OCI-LY7 (cell line): Measurements from ENCODE around the gene KLF13. TPM values are rescaled to one million over a fixed set of nuclear protein-coding genes. Genes with fewer than 3 reads are reported as not detected.
A peak's percentile ranks its signal among the peaks of the same experiment; 100 is the strongest.

Experiments used
- BruUV-seq: library from RNA; stranded (reverse); fragments of 400-500 nt; replicated peaks from 2 replicates; lab custom pipeline; 2021; lab: Mats Ljungman, UMichigan
- CTCF ChIA-PET: fragments of 300-600 bp; sonication (Branson Sonifier 250); formaldehyde crosslinking; loops from one replicate; lab custom pipeline; 2022; ENCODE audit warnings: antibody characterized with exemption; ENCODE audit not compliant: unreplicated experiment; lab: Charles Lee
- POLR2A ChIA-PET: fragments of 300-600 bp; sonication (Branson Sonifier 250); formaldehyde crosslinking; loops from one replicate; lab custom pipeline; 2022; ENCODE audit warnings: antibody characterized with exemption; lab: Charles Lee
- DNase-seq: peaks from one replicate; pipeline ENCODE4 v3.0.0-alpha.2; 2015; ENCODE audit warnings: low spot score
- H2AFZ ChIP-seq: fragments of 200-600 bp; sonication (generic), shearing (Covaris generic); 2 replicates; pipeline ENCODE4 v1.6.1; 2014; ENCODE audit warnings: mild to moderate bottlenecking, antibody characterized with exemption, low read length, moderate library complexity
- H3K27ac ChIP-seq: fragments of 200-600 bp; sonication (generic); 2 replicates; pipeline ENCODE4 v1.5.1; 2014; ENCODE audit warnings: mixed run types, low read depth, mild to moderate bottlenecking, moderate library complexity, low read length, inconsistent platforms; ENCODE audit not compliant: poor library complexity, severe bottlenecking
- H3K36me3 ChIP-seq: fragments of 200-600 bp; sonication (generic); 2 replicates; pipeline ENCODE4 v1.6.1; 2014; ENCODE audit warnings: mild to moderate bottlenecking, antibody characterized with exemption, low read length, moderate library complexity, mixed read lengths; ENCODE audit not compliant: insufficient read depth
- H3K4me1 ChIP-seq: fragments of 200-600 bp; sonication (generic); 2 replicates; pipeline ENCODE4 v1.5.1; 2014; ENCODE audit warnings: mild to moderate bottlenecking, low read length; ENCODE audit not compliant: insufficient read depth, poor library complexity, severe bottlenecking
- H3K4me2 ChIP-seq: fragments of 200-600 bp; sonication (generic); 2 replicates; pipeline ENCODE4 v1.6.1; 2014; ENCODE audit warnings: mild to moderate bottlenecking, low read length
- H3K4me3 ChIP-seq: fragments of 200-600 bp; sonication (generic); 2 replicates; pipeline ENCODE4 v1.5.1; 2014; ENCODE audit warnings: mild to moderate bottlenecking, low read depth, low read length; ENCODE audit not compliant: poor library complexity, severe bottlenecking
- H3K79me2 ChIP-seq: fragments of 200-600 bp; sonication (generic); 2 replicates; pipeline ENCODE4 v1.6.1; 2016; ENCODE audit warnings: low read depth, mild to moderate bottlenecking, low read length, moderate library complexity, mixed read lengths; ENCODE audit not compliant: insufficient read depth
- H3K9me2 ChIP-seq: fragments of 200-600 bp; sonication (generic); 2 replicates; pipeline ENCODE4 v1.6.1; 2016; ENCODE audit warnings: mild to moderate bottlenecking, low read length, mixed read lengths; ENCODE audit not compliant: insufficient read depth
- H3K9me3 ChIP-seq: fragments of 200-600 bp; sonication (generic); 2 replicates; pipeline ENCODE4 v1.6.1; 2014; ENCODE audit warnings: mild to moderate bottlenecking, mixed run types, low read length, mixed read lengths
- H4K20me1 ChIP-seq: fragments of 200-600 bp; sonication (generic); 2 replicates; pipeline ENCODE4 v1.6.1; 2014; ENCODE audit warnings: mild to moderate bottlenecking, antibody characterized with exemption, low read length, moderate library complexity, mixed read lengths; ENCODE audit not compliant: insufficient read depth
- CTCF ChIP-seq: fragments of 200-600 bp; sonication (generic); conservative IDR thresholded peaks from 2 replicates; pipeline ENCODE4 v1.5.1; 2014; ENCODE audit warnings: mild to moderate bottlenecking, antibody characterized with exemption, low read length, moderate library complexity, mixed read lengths
- EZH2phosphoT487 ChIP-seq: fragments of 200-600 bp; sonication (generic); IDR thresholded peaks from 2 replicates; pipeline ENCODE4 v1.6.1; 2018; ENCODE audit warnings: low read depth, borderline replicate concordance, mild to moderate bottlenecking, mixed run types, antibody characterized with exemption, low read length, moderate library complexity, mixed read lengths
- intact Hi-C: fragments of 100-400 bp; cut with micrococcal nuclease; formaldehyde crosslinking; loops from one replicate; pipeline ENCODE4 v1.10.0; 2022; ENCODE audit not compliant: unreplicated experiment
- total RNA-seq, 2 experiments: library from RNA; depleted of rRNA in 1 of 2; stranded (reverse); fragments of >200 nt in 1 of 2; shearing (Covaris generic) in 1 of 2; gene quantifications; 2 replicates each; pipeline ENCODE4 v1.2.3, GENCODE V29; 2014 to 2022

KLF13 gene
- total RNA-seq, 2 experiments from 2014 or later, result 63.2 to 64.6 TPM

DNA sequence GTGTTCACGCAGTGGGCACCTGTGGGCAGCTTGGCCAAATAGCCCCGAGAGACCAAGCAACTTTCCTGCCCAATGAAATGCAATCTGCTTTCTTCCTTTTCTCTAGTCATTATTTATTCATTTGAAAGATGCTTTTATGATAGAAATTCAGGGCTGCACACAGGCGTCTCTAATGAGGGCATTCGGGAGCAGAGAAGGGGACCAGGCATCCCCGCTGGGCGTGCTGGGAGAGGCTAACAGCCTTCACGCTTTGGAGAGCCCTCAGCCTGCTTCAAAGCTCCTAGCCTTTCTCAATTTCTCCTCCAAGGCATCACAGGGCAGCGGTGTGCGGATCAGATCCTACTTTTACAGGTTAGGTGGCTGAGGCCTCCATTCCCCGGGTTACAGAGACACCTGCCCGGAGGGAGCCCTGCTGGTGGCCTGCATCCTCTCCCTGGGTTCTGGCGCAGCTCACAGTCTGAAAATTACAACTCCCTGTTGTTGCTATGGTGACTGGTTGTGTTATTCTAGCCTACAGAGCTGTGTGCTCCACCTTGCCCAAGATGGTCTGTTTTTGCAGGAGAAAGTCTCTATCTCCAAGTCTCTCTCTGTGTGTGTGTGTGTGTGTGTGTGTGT, 21.8 kb upstream of the KLF13 start:
- BruUV-seq, result no TSS peak
- intact Hi-C loops, result no loop called here
- H3K36me3 ChIP-seq, result no peaks in the 10 kb centered on the region
- CTCF ChIA-PET, result interaction anchor here (0.6 to 1.3 kb wide), 3 partner anchors 10 to 39 kb away, joined by 3 to 6 read pairs (median 4); no protein-coding TSS in a partner anchor
- H3K9me3 ChIP-seq, result no peaks in the 10 kb centered on the region
- peak; percentile 60 for DNase-seq
- peak overlapping the region; percentile 87 for H3K27ac ChIP-seq
- H3K4me2 ChIP-seq, result peak overlapping the region; percentile 92; the same call in 1 of the 2 replicates
- H3K4me3 ChIP-seq, result no peak overlapping the region
- no peak for TF ChIP-seq CTCF
- TF ChIP-seq EZH2phosphoT487, result no peak
- no peak overlapping the region for H2AFZ ChIP-seq
- peaks cover 100% of the 10 kb centered on the region for H3K4me1 ChIP-seq
- POLR2A ChIA-PET, result interaction anchor here (0.6 to 2.5 kb wide), 3 partner anchors 13 to 298 kb away, joined by 3 to 8 read pairs (median 3); no protein-coding TSS in a partner anchor
- H3K79me2 ChIP-seq, result no peaks in the 10 kb centered on the region
- H3K9me2 ChIP-seq, result no peaks in the 10 kb centered on the region
- no peaks in the 10 kb centered on the region for H4K20me1 ChIP-seq

DNA sequence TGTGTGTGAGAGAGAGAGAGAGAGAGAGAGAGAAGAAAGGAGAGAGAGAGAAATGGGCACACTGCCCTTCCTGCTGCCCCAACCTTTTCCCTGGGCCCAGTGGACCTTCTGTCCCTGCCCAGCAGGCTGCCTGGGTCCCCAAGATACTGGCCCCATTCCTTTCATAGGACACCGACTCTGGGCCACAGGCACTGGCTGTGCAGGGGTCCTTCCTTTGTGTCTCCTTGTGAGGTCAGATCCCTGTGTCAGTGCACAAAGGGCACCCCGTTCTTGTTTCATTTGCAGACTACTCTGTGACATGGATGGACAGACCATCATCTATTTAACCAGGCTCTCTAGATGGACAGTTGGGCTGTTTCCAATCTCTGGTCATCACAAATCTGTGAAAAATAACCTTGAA, 21.3 kb upstream of the KLF13 start:
- no peaks in the 10 kb centered on the region for H4K20me1 ChIP-seq
- peak overlapping the region; percentile 56 for H3K4me3 ChIP-seq
- no peak for TF ChIP-seq CTCF
- no peak for TF ChIP-seq EZH2phosphoT487
- no peaks in the 10 kb centered on the region for H3K9me3 ChIP-seq
- H3K36me3 ChIP-seq, result no peaks in the 10 kb centered on the region
- H3K79me2 ChIP-seq, result no peaks in the 10 kb centered on the region
- H3K27ac ChIP-seq, result peak overlapping the region; percentile 87
- H3K4me1 ChIP-seq, result peaks cover 100% of the 10 kb centered on the region
- no TSS peak for BruUV-seq
- no peaks in the 10 kb centered on the region for H3K9me2 ChIP-seq
- intact Hi-C loops, result no loop called here
- no peak for DNase-seq
- no peak overlapping the region for H2AFZ ChIP-seq
- peak overlapping the region; percentile 92 for H3K4me2 ChIP-seq
- ChIA-PET POLR2A (interaction anchor here (2.3 kb wide), 1 partner anchor 19 kb away, joined by 8 read pairs; no protein-coding TSS in a partner anchor), CTCF (interaction anchor here (0.6 to 1.3 kb wide), 2 partner anchors 40 to 91 kb away, joined by 3 to 4 read pairs; no protein-coding TSS in a partner anchor)
